ENCODE data around the gene ENOX2.
"Not testable (repeated sequence)": the region's sequence is repeated elsewhere in the genome, so short reads cannot be mapped to it uniquely, and the experiment has no call there.

Gene ENOX2

GRCh38 chrX:130769835-130770234, 133.2 kb downstream of the ENOX2 start:
- DNase-seq = no peak

GRCh38 chrX:130758072-130758471, 144.9 kb downstream of the ENOX2 start:
- DNase-seq = no peak

- DNase-seq = no peak
Observed at GRCh38 chrX:130756233-130756632, 146.8 kb downstream of the ENOX2 start.

GRCh38 chrX:130754353-130754752, 148.7 kb downstream of the ENOX2 start:
- DNase-seq = no peak

- DNase-seq = no peak
Observed at GRCh38 chrX:130746709-130747342, 156.2 kb downstream of the ENOX2 start.

GRCh38 chrX:130746077-130746476, 156.9 kb downstream of the ENOX2 start:
- no peak for DNase-seq

GRCh38 chrX:130741584-130741983, 161.4 kb downstream of the ENOX2 start:
- no peak for DNase-seq

- no peak for DNase-seq
Observed at GRCh38 chrX:130741151-130741550, 161.9 kb downstream of the ENOX2 start.

GRCh38 chrX:130738638-130739195, 164.3 kb downstream of the ENOX2 start:
- DNase-seq = no peak

- DNase-seq = no peak
Observed at GRCh38 chrX:130734713-130735112, 168.3 kb downstream of the ENOX2 start.

- DNase-seq = no peak
Observed at GRCh38 chrX:130728208-130728607, 174.8 kb downstream of the ENOX2 start.

GRCh38 chrX:130726661-130727060, 176.3 kb downstream of the ENOX2 start:
- DNase-seq = no peak

- no peak for DNase-seq
Observed at GRCh38 chrX:130725519-130725918, 177.5 kb downstream of the ENOX2 start.

GRCh38 chrX:130719413-130719812, 183.6 kb downstream of the ENOX2 start:
- no peak for DNase-seq

- no peak for DNase-seq
Observed at GRCh38 chrX:130718137-130718536, 184.9 kb downstream of the ENOX2 start.

GRCh38 chrX:130716781-130717413, 186.1 kb downstream of the ENOX2 start:
- no peak for DNase-seq

GRCh38 chrX:130716346-130716745, 186.7 kb downstream of the ENOX2 start:
- DNase-seq = peak in 1 of 56 donors; percentile 0

- DNase-seq = no peak
Observed at GRCh38 chrX:130715299-130715698, 187.7 kb downstream of the ENOX2 start.

GRCh38 chrX:130714665-130715064, 188.3 kb downstream of the ENOX2 start:
- no peak for DNase-seq

GRCh38 chrX:130714135-130714534, 188.9 kb downstream of the ENOX2 start:
- DNase-seq = no peak

GRCh38 chrX:130709178-130709577, 193.8 kb downstream of the ENOX2 start:
- not testable (repeated sequence) for DNase-seq

GRCh38 chrX:130705591-130705990, 197.4 kb downstream of the ENOX2 start:
- DNase-seq = no peak
